Sigmoid colon (tissue), 4 donors: ENCODE data around the gene EEIG2.
A peak's percentile ranks its signal among the peaks of the same experiment; 100 is the strongest.

Source experiments
- CTCF ChIP-seq, 4 experiments: fragments of 450-650 bp in 3 of 4; fragments of 200-600 bp in 1 of 4; IDR thresholded peaks; one replicate each; pipeline ENCODE4 v1.5.1; 2016 to 2019; ENCODE audit warnings: antibody characterized with exemption in 4 of 4, mild to moderate bottlenecking in 3 of 4, moderate library complexity in 2 of 4
- POLR2AphosphoS5 ChIP-seq, 4 donors: sonication (generic); formaldehyde crosslinking; IDR thresholded peaks; one replicate each; pipeline ENCODE4 v1.6.1; 2017; ENCODE audit warnings: antibody characterized with exemption in 4 of 4

DNA sequence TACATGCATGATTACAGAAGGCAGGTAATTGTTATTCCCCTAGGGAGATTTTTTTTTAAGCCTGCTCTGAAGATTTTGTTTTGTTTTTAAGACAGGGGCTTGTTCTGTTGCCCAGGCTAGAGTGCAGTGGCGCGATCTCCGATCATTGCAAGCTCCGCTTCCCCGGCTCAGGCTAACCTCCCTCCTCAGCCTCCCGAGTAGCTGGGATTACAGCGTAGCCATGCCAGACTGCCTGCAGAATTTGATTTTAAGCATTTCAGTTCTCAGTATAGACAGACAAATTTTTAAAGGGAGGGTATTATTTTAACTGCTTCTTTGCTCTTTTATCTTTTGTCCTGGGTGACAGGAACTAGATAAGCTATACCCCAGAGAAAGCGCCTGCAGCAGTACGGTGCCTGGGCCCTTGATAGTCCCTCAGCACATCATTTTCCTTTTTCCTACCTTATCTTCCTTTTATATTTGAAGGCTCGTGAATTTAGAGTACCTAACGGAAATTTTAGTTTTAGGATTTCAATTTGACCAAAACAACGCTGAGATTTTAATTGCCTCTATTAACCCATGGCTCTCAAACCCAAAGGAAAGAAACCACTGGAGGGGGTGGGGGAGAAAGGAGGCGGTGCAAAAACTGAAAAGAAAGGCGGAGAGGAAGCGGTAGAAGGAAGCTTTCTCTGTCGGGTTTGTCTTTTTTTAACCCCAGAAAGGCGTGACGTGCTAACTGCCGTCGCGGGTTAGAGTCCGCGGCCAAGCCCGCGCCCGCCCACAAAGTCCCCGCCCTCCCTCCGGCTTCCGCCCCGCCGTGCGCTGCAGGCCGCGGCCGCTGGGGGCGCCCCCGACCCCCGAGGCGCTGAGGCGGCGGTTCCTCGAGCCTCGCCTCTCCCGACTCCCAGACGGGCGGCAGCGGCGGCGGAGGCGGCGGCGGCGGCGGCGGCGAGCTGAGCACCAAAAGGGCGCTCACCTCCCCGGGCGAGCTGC lies at the start of gene EEIG2:
- peak in 2 of 4 experiments; percentile 29 to 85 for TF ChIP-seq CTCF (IDR thresholded peaks at IDR 0.05)
- peak in 2 of 4 donors; percentile 21 to 22 for TF ChIP-seq POLR2AphosphoS5 (IDR thresholded peaks at IDR 0.05)
